Karpas-422 (cell line): Measurements from ENCODE around the gene BET1L. TPM values are rescaled to one million over a fixed set of nuclear protein-coding genes. Genes with fewer than 3 reads are reported as not detected.
"Not testable (repeated sequence)": the region's sequence is repeated elsewhere in the genome, so short reads cannot be mapped to it uniquely, and the experiment has no call there.

Experiments
- DNase-seq: peaks from one replicate; pipeline ENCODE4 v3.0.0-alpha.2; 2015
- H2AFZ ChIP-seq: fragments of 200-600 bp; sonication (generic); 2 replicates; pipeline ENCODE4 v1.6.1; 2014; ENCODE audit warnings: antibody characterized with exemption, low read length, mixed read lengths
- H3K27ac ChIP-seq: fragments of 200-600 bp; sonication (generic); 2 replicates; pipeline ENCODE4 v1.5.1; 2014; ENCODE audit warnings: mild to moderate bottlenecking, low read length, moderate library complexity
- H3K27me3 ChIP-seq: fragments of 200-600 bp; sonication (generic); 2 replicates; pipeline ENCODE4 v1.6.1; 2014; ENCODE audit warnings: low read length, mixed read lengths
- H3K36me3 ChIP-seq: fragments of 200-600 bp; sonication (generic); 2 replicates; pipeline ENCODE4 v1.6.1; 2014; ENCODE audit warnings: low read length, mixed read lengths; ENCODE audit not compliant: insufficient read depth
- H3K4me1 ChIP-seq: fragments of 200-600 bp; sonication (generic); 2 replicates; pipeline ENCODE4 v1.6.1; 2014; ENCODE audit warnings: mild to moderate bottlenecking, low read length, mixed read lengths
- H3K4me2 ChIP-seq: fragments of 200-600 bp; sonication (generic); 2 replicates; pipeline ENCODE4 v1.6.1; 2014; ENCODE audit warnings: low read length, low read depth, mild to moderate bottlenecking; ENCODE audit not compliant: poor library complexity, severe bottlenecking
- H3K4me3 ChIP-seq: fragments of 200-600 bp; sonication (generic); 2 replicates; pipeline ENCODE4 v1.5.1; 2014; ENCODE audit warnings: mild to moderate bottlenecking, antibody characterized with exemption, low read length, mixed read lengths
- H3K79me2 ChIP-seq: fragments of 200-600 bp; sonication (generic); 2 replicates; pipeline ENCODE4 v1.6.1; 2014; ENCODE audit warnings: mild to moderate bottlenecking, low read length, mixed read lengths
- H3K9ac ChIP-seq: fragments of 200-600 bp; sonication (generic); 2 replicates; pipeline ENCODE4 v1.6.0; 2014; ENCODE audit warnings: low read length
- H3K9me2 ChIP-seq: fragments of 200-600 bp; sonication (generic), shearing (Covaris generic); replicated peaks from 2 replicates; pipeline ENCODE4 v1.6.0; 2014; ENCODE audit warnings: mild to moderate bottlenecking, low read length, moderate library complexity; ENCODE audit not compliant: insufficient read depth
- H3K9me3 ChIP-seq: fragments of 300-700, 200-600 bp; sonication (generic); 2 replicates; pipeline ENCODE4 v1.6.1; 2014; ENCODE audit warnings: low read length, mixed read lengths
- H4K20me1 ChIP-seq: fragments of 200-600 bp; sonication (generic); 2 replicates; pipeline ENCODE4 v1.6.1; 2014; ENCODE audit warnings: mild to moderate bottlenecking, antibody characterized with exemption, low read length, low read depth; ENCODE audit not compliant: insufficient read depth
- total RNA-seq: library from RNA; depleted of rRNA; stranded (reverse); fragments of >200 nt; shearing (Covaris generic); gene quantifications from 2 replicates; pipeline ENCODE4 v1.2.3, GENCODE V29; 2014; ENCODE audit warnings: low replicate concordance

The BET1L gene
- total RNA-seq, 1 experiment from 2014 or later, result 16.8 TPM

GRCh38 chr11:250274-250673 is 43.1 kb upstream of the BET1L start:
- DNase-seq, result no peak
- Histone ChIP-seq H3K9me2 (no peaks in the 10 kb centered on the region), H3K79me2 (no peaks in the 10 kb centered on the region), H3K27me3 (no peaks in the 10 kb centered on the region), H3K4me1 (no peaks in the 10 kb centered on the region), H3K27ac (no peak overlapping the region), H3K4me3 (no peak overlapping the region), H4K20me1 (peaks cover 9% of the 10 kb centered on the region), H3K9me3 (no peaks in the 10 kb centered on the region), H3K9ac (no peak overlapping the region), H2AFZ (no peak overlapping the region), H3K4me2 (no peak overlapping the region), H3K36me3 (peaks cover 31% of the 10 kb centered on the region; the same call in 1 of the 2 replicates)

GRCh38 chr11:249062-249461 is 41.9 kb upstream of the BET1L start:
- no peaks in the 10 kb centered on the region for H3K9me2 ChIP-seq
- no peaks in the 10 kb centered on the region for H3K9me3 ChIP-seq
- H2AFZ ChIP-seq, result no peak overlapping the region
- no peaks in the 10 kb centered on the region for H3K27me3 ChIP-seq
- peaks cover 9% of the 10 kb centered on the region for H4K20me1 ChIP-seq
- no peak overlapping the region for H3K4me2 ChIP-seq
- H3K4me1 ChIP-seq, result no peaks in the 10 kb centered on the region
- H3K4me3 ChIP-seq, result no peak overlapping the region
- H3K79me2 ChIP-seq, result no peaks in the 10 kb centered on the region
- H3K27ac ChIP-seq, result no peak overlapping the region
- H3K9ac ChIP-seq, result no peak overlapping the region
- peaks cover 39% of the 10 kb centered on the region; the same call in 1 of the 2 replicates for H3K36me3 ChIP-seq
- no peak for DNase-seq

- no peak overlapping the region for H3K27ac ChIP-seq
- no peak overlapping the region for H3K4me2 ChIP-seq
- no peaks in the 10 kb centered on the region for H3K27me3 ChIP-seq
- H3K9me2 ChIP-seq, result no peaks in the 10 kb centered on the region
- 0 out of 2 replicates have a peak, but pooled peaks cover 3% of the 10 kb centered on the region for H4K20me1 ChIP-seq
- peaks cover 33% of the 10 kb centered on the region for H3K79me2 ChIP-seq
- no peak for DNase-seq
- peaks cover 43% of the 10 kb centered on the region; the same call in 1 of the 2 replicates for H3K36me3 ChIP-seq
- no peak overlapping the region for H3K4me3 ChIP-seq
- H3K9me3 ChIP-seq, result no peaks in the 10 kb centered on the region
- no peaks in the 10 kb centered on the region for H3K4me1 ChIP-seq
- no peak overlapping the region for H3K9ac ChIP-seq
- no peak overlapping the region for H2AFZ ChIP-seq
Observed at GRCh38 chr11:244376-244775, 37.2 kb upstream of the BET1L start.

GRCh38 chr11:241634-242033 is 34.4 kb upstream of the BET1L start:
- H3K36me3 ChIP-seq, result peaks cover 40% of the 10 kb centered on the region; the same call in 1 of the 2 replicates
- H3K79me2 ChIP-seq, result peaks cover 59% of the 10 kb centered on the region

GRCh38 chr11:240315-240714 is 33.1 kb upstream of the BET1L start:
- Histone ChIP-seq H3K79me2 (peaks cover 66% of the 10 kb centered on the region), H3K9ac (no peak overlapping the region), H3K4me3 (no peak overlapping the region), H3K27me3 (no peaks in the 10 kb centered on the region), H4K20me1 (peaks cover 3% of the 10 kb centered on the region; the same call in 1 of the 2 replicates), H3K36me3 (peaks cover 35% of the 10 kb centered on the region; the same call in 1 of the 2 replicates), H3K4me2 (no peak overlapping the region), H3K27ac (no peak overlapping the region), H3K9me2 (no peaks in the 10 kb centered on the region), H2AFZ (no peak overlapping the region), H3K4me1 (peaks cover 19% of the 10 kb centered on the region), H3K9me3 (no peaks in the 10 kb centered on the region)
- no peak for DNase-seq

More at GRCh38 chr11:241634-242033, 34.4 kb upstream of the BET1L start:
- DNase-seq, result no peak
- H3K9me3 ChIP-seq, result no peaks in the 10 kb centered on the region
- no peak overlapping the region for H3K4me2 ChIP-seq
- no peaks in the 10 kb centered on the region for H3K9me2 ChIP-seq
- H3K27me3 ChIP-seq, result no peaks in the 10 kb centered on the region
- no peak overlapping the region for H2AFZ ChIP-seq
- H3K9ac ChIP-seq, result no peak overlapping the region
- no peak overlapping the region for H3K27ac ChIP-seq
- H4K20me1 ChIP-seq, result peaks cover 3% of the 10 kb centered on the region; the same call in 1 of the 2 replicates
- peaks cover 14% of the 10 kb centered on the region for H3K4me1 ChIP-seq
- H3K4me3 ChIP-seq, result no peak overlapping the region

- not testable (repeated sequence) for H4K20me1 ChIP-seq, H3K27me3 ChIP-seq, H3K27ac ChIP-seq, H2AFZ ChIP-seq, DNase-seq, H3K9me2 ChIP-seq, H3K9me3 ChIP-seq
- peaks cover 24% of the 10 kb centered on the region for H3K4me1 ChIP-seq
- H3K4me3 ChIP-seq, result peak overlapping the region; percentile 98
- peak overlapping the region; percentile 97 for H3K4me2 ChIP-seq
- H3K36me3 ChIP-seq, result peaks cover 23% of the 10 kb centered on the region; the same call in 1 of the 2 replicates
- peaks cover 77% of the 10 kb centered on the region for H3K79me2 ChIP-seq
- H3K9ac ChIP-seq, result peak overlapping the region; percentile 96
Observed at GRCh38 chr11:238346-238745, 31.1 kb upstream of the BET1L start.

GRCh38 chr11:236774-237767 is 29.9 kb upstream of the BET1L start, which contains the start of gene PSMD13:
TSS of gene PSMD13 (plus strand) at chr11:236976. CDS start at chr11:237050, 74 bp downstream.
- Histone ChIP-seq H3K9me3 (no peaks in the 10 kb centered on the region), H3K9ac (peak within 1 kb of the TSS; percentile 96), H3K4me3 (peak within 1 kb of the TSS; percentile 98), H3K79me2 (peaks cover 67% of the 10 kb centered on the region), H4K20me1 (peaks cover 3% of the 10 kb centered on the region; the same call in 1 of the 2 replicates), H3K4me1 (peaks cover 24% of the 10 kb centered on the region), H3K27ac (peak within 1 kb of the TSS; percentile 91), H3K4me2 (peak within 1 kb of the TSS; percentile 97), H3K36me3 (peaks cover 13% of the 10 kb centered on the region; the same call in 1 of the 2 replicates), H3K27me3 (no peaks in the 10 kb centered on the region), H2AFZ (peak within 1 kb of the TSS; percentile 98; the same call in 1 of the 2 replicates), H3K9me2 (no peaks in the 10 kb centered on the region)
- peak; percentile 95 for DNase-seq
